OCI-LY7 (cell line): Measurements from ENCODE around the gene ROBO2. TPM values are rescaled to one million over a fixed set of nuclear protein-coding genes. Genes with fewer than 3 reads are reported as not detected.

Experiments used
- BruUV-seq: library from RNA; stranded (reverse); fragments of 400-500 nt; replicated peaks from 2 replicates; lab custom pipeline; 2021; lab: Mats Ljungman, UMichigan
- CTCF ChIA-PET: fragments of 300-600 bp; sonication (Branson Sonifier 250); formaldehyde crosslinking; loops from one replicate; lab custom pipeline; 2022; ENCODE audit warnings: antibody characterized with exemption; ENCODE audit not compliant: unreplicated experiment; lab: Charles Lee
- POLR2A ChIA-PET: fragments of 300-600 bp; sonication (Branson Sonifier 250); formaldehyde crosslinking; loops from one replicate; lab custom pipeline; 2022; ENCODE audit warnings: antibody characterized with exemption; lab: Charles Lee
- DNase-seq: peaks from one replicate; pipeline ENCODE4 v3.0.0-alpha.2; 2015; ENCODE audit warnings: low spot score
- H2AFZ ChIP-seq: fragments of 200-600 bp; sonication (generic), shearing (Covaris generic); 2 replicates; pipeline ENCODE4 v1.6.1; 2014; ENCODE audit warnings: mild to moderate bottlenecking, antibody characterized with exemption, low read length, moderate library complexity
- H3K27ac ChIP-seq: fragments of 200-600 bp; sonication (generic); 2 replicates; pipeline ENCODE4 v1.5.1; 2014; ENCODE audit warnings: mixed run types, low read depth, mild to moderate bottlenecking, moderate library complexity, low read length, inconsistent platforms; ENCODE audit not compliant: poor library complexity, severe bottlenecking
- H3K36me3 ChIP-seq: fragments of 200-600 bp; sonication (generic); 2 replicates; pipeline ENCODE4 v1.6.1; 2014; ENCODE audit warnings: mild to moderate bottlenecking, antibody characterized with exemption, low read length, moderate library complexity, mixed read lengths; ENCODE audit not compliant: insufficient read depth
- H3K4me1 ChIP-seq: fragments of 200-600 bp; sonication (generic); 2 replicates; pipeline ENCODE4 v1.5.1; 2014; ENCODE audit warnings: mild to moderate bottlenecking, low read length; ENCODE audit not compliant: insufficient read depth, poor library complexity, severe bottlenecking
- H3K4me2 ChIP-seq: fragments of 200-600 bp; sonication (generic); 2 replicates; pipeline ENCODE4 v1.6.1; 2014; ENCODE audit warnings: mild to moderate bottlenecking, low read length
- H3K4me3 ChIP-seq: fragments of 200-600 bp; sonication (generic); 2 replicates; pipeline ENCODE4 v1.5.1; 2014; ENCODE audit warnings: mild to moderate bottlenecking, low read depth, low read length; ENCODE audit not compliant: poor library complexity, severe bottlenecking
- H3K79me2 ChIP-seq: fragments of 200-600 bp; sonication (generic); 2 replicates; pipeline ENCODE4 v1.6.1; 2016; ENCODE audit warnings: low read depth, mild to moderate bottlenecking, low read length, moderate library complexity, mixed read lengths; ENCODE audit not compliant: insufficient read depth
- H3K9me2 ChIP-seq: fragments of 200-600 bp; sonication (generic); 2 replicates; pipeline ENCODE4 v1.6.1; 2016; ENCODE audit warnings: mild to moderate bottlenecking, low read length, mixed read lengths; ENCODE audit not compliant: insufficient read depth
- H3K9me3 ChIP-seq: fragments of 200-600 bp; sonication (generic); 2 replicates; pipeline ENCODE4 v1.6.1; 2014; ENCODE audit warnings: mild to moderate bottlenecking, mixed run types, low read length, mixed read lengths
- H4K20me1 ChIP-seq: fragments of 200-600 bp; sonication (generic); 2 replicates; pipeline ENCODE4 v1.6.1; 2014; ENCODE audit warnings: mild to moderate bottlenecking, antibody characterized with exemption, low read length, moderate library complexity, mixed read lengths; ENCODE audit not compliant: insufficient read depth
- CTCF ChIP-seq: fragments of 200-600 bp; sonication (generic); conservative IDR thresholded peaks from 2 replicates; pipeline ENCODE4 v1.5.1; 2014; ENCODE audit warnings: mild to moderate bottlenecking, antibody characterized with exemption, low read length, moderate library complexity, mixed read lengths
- EZH2phosphoT487 ChIP-seq: fragments of 200-600 bp; sonication (generic); IDR thresholded peaks from 2 replicates; pipeline ENCODE4 v1.6.1; 2018; ENCODE audit warnings: low read depth, borderline replicate concordance, mild to moderate bottlenecking, mixed run types, antibody characterized with exemption, low read length, moderate library complexity, mixed read lengths
- intact Hi-C: fragments of 100-400 bp; cut with micrococcal nuclease; formaldehyde crosslinking; loops from one replicate; pipeline ENCODE4 v1.10.0; 2022; ENCODE audit not compliant: unreplicated experiment
- total RNA-seq, 2 experiments: library from RNA; depleted of rRNA in 1 of 2; stranded (reverse); fragments of >200 nt in 1 of 2; shearing (Covaris generic) in 1 of 2; gene quantifications; 2 replicates each; pipeline ENCODE4 v1.2.3, GENCODE V29; 2014 to 2022

ROBO2 gene
- total RNA-seq, 2 experiments from 2014 or later = 0.06 to 4.8 TPM

- Histone ChIP-seq H3K79me2 (no peaks in the 10 kb centered on the region), H4K20me1 (no peaks in the 10 kb centered on the region), H3K9me3 (no peaks in the 10 kb centered on the region), H3K4me2 (no peak overlapping the region), H3K4me3 (no peak overlapping the region), H3K27ac (no peak overlapping the region), H2AFZ (no peak overlapping the region), H3K9me2 (no peaks in the 10 kb centered on the region), H3K4me1 (no peaks in the 10 kb centered on the region), H3K36me3 (no peaks in the 10 kb centered on the region)
- ChIA-PET POLR2A (interaction anchor here (1.0 kb wide), 1 partner anchor 19 kb away, joined by 3 read pairs; no protein-coding TSS in a partner anchor), CTCF (no interaction called here)
- DNase-seq = no peak
- no TSS peak for BruUV-seq
- intact Hi-C loops = no loop called here
- TF ChIP-seq CTCF (no peak), EZH2phosphoT487 (no peak)
Observed at GRCh38 chr3:77267589-77267988, 227.7 kb downstream of the ROBO2 start.

GRCh38 chr3:77271306-77271705, 231.4 kb downstream of the ROBO2 start:
- Histone ChIP-seq H3K4me3 (no peak overlapping the region), H3K4me1 (no peaks in the 10 kb centered on the region), H3K36me3 (no peaks in the 10 kb centered on the region), H3K9me3 (no peaks in the 10 kb centered on the region), H3K4me2 (no peak overlapping the region), H3K27ac (no peak overlapping the region), H3K9me2 (no peaks in the 10 kb centered on the region), H4K20me1 (no peaks in the 10 kb centered on the region), H3K79me2 (no peaks in the 10 kb centered on the region), H2AFZ (no peak overlapping the region)
- ChIA-PET POLR2A (interaction anchor here (1.4 kb wide), 1 partner anchor 13 kb away, joined by 5 read pairs; no protein-coding TSS in a partner anchor), CTCF (no interaction called here)
- no peak for TF ChIP-seq CTCF
- DNase-seq = no peak
- intact Hi-C loops = no loop called here
- BruUV-seq = no TSS peak

GRCh38 chr3:77271711-77272110, 231.8 kb downstream of the ROBO2 start:
- H3K9me3 ChIP-seq = no peaks in the 10 kb centered on the region
- CTCF ChIA-PET = no interaction called here
- H2AFZ ChIP-seq = no peak overlapping the region
- intact Hi-C loops = no loop called here
- POLR2A ChIA-PET = interaction anchor here (1.4 kb wide), 1 partner anchor 12 kb away, joined by 5 read pairs; no protein-coding TSS in a partner anchor
- H3K79me2 ChIP-seq = no peaks in the 10 kb centered on the region
- no TSS peak for BruUV-seq
- no peak for DNase-seq
- H3K4me1 ChIP-seq = no peaks in the 10 kb centered on the region
- no peaks in the 10 kb centered on the region for H3K9me2 ChIP-seq
- no peak overlapping the region for H3K4me2 ChIP-seq
- H3K27ac ChIP-seq = no peak overlapping the region
- H3K36me3 ChIP-seq = no peaks in the 10 kb centered on the region
- no peaks in the 10 kb centered on the region for H4K20me1 ChIP-seq
- H3K4me3 ChIP-seq = no peak overlapping the region
- TF ChIP-seq EZH2phosphoT487 = no peak
- TF ChIP-seq CTCF = no peak
